SK-N-MC (cell line): Measurements from ENCODE around the gene OR8U1.
"Not testable (repeated sequence)": the region's sequence is repeated elsewhere in the genome, so short reads cannot be mapped to it uniquely, and the experiment has no call there.

Experiments
- DNase-seq: peaks from one replicate; pipeline ENCODE4 v3.0.0-alpha.2; 2011; ENCODE audit warnings: low read depth, low spot score
- H3K27ac ChIP-seq: fragments of 200-600 bp; sonication (generic); 2 replicates; pipeline ENCODE4 v1.5.1; 2016; ENCODE audit warnings: mixed run types
- H3K36me3 ChIP-seq: fragments of 200-600 bp; sonication (generic); 2 replicates; pipeline ENCODE4 v1.6.1; 2017; ENCODE audit warnings: antibody characterized with exemption, low read length, mixed read lengths; ENCODE audit not compliant: insufficient read depth
- H3K4me3 ChIP-seq: fragments of 200-600 bp; sonication (generic); 2 replicates; pipeline ENCODE4 v1.5.1; 2016
- H3K9ac ChIP-seq: fragments of 200-600 bp; sonication (generic); 2 replicates; pipeline ENCODE4 v1.8.0; 2017; ENCODE audit warnings: mixed run types, mixed read lengths; ENCODE audit not compliant: insufficient read length
- H3K9me3 ChIP-seq: fragments of 200-600 bp; sonication (generic); 2 replicates; pipeline ENCODE4 v1.6.1; 2017; ENCODE audit warnings: low read depth, mild to moderate bottlenecking, antibody characterized with exemption, low read length, moderate library complexity, mixed read lengths
- EZH2 ChIP-seq: fragments of 200-600 bp; sonication (generic); IDR thresholded peaks from one replicate; pipeline ENCODE4 v1.6.1; 2017; ENCODE audit warnings: antibody characterized with exemption
- FOXP2 ChIP-seq: optimal IDR thresholded peaks from 2 replicates; pipeline ENCODE3; 2011; ENCODE audit warnings: mild to moderate bottlenecking, moderate library complexity; ENCODE audit not compliant: insufficient read depth; ENCODE audit errors: extremely low read length, control extremely low read depth
- POLR2AphosphoS5 ChIP-seq: IDR thresholded peaks from 2 replicates; pipeline ENCODE4 v1.6.1; 2012; ENCODE audit warnings: mild to moderate bottlenecking, low read depth, low read length, borderline replicate concordance

Gene OR8U1

DNA sequence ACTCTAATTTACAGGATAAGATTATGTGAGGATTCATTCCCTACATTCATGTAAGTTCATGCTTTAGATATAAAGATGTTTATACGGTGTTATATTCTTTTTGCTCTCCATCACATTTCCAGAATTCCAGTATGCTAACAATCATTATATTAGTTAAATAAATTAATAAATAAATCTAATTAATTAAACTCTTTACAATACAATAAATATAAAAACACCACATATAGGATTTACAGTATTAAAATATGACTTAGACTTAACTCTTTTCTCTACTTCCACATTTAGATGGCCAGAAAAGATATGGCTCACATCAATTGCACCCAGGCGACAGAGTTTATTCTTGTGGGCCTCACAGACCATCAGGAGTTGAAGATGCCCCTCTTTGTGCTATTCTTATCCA, at the start of gene OR8U1:
Gene OR8U1, plus strand, starts transcription at position 301 of the 400 bp plus-strand sequence. Its CDS starts 0 bp downstream, at position 301.
- TF ChIP-seq EZH2 (no peak), FOXP2 (no peak), POLR2AphosphoS5 (no peak)
- DNase-seq = no peak
- H3K9ac ChIP-seq = no peak within 1 kb of the TSS
- no peak within 1 kb of the TSS for H3K4me3 ChIP-seq
- no peak within 1 kb of the TSS for H3K27ac ChIP-seq
- no peaks in the 10 kb centered on the region for H3K9me3 ChIP-seq
- H3K36me3 ChIP-seq = no peaks in the 10 kb centered on the region

GRCh38 chr11:56331861-56332491, 43.4 kb upstream of the OR8U1 start:
- Histone ChIP-seq H3K36me3 (no peaks in the 10 kb centered on the region), H3K9me3 (no peaks in the 10 kb centered on the region), H3K27ac (no peak overlapping the region), H3K9ac (no peak overlapping the region), H3K4me3 (no peak overlapping the region)
- DNase-seq = no peak
- TF ChIP-seq FOXP2 (no peak), EZH2 (no peak), POLR2AphosphoS5 (no peak)

DNA sequence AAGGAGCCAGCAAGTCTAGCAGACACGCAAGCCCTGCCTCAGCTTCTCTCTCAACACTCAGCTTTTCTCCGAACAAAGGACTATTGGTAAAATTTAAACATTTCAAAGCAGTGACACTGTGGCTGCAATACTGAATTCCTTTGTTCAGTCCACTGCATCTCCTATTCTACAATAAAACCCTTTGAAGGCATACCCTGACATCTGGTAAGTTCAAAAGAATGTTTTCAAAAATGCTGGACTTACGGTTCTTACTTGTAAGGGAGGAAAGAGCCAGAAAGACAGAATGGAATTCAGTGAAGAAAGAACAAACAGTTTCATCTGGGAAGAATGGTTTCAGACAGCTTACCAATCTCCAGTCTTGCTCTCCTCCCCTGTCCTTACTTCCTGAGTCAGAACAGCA, 42.3 kb upstream of the OR8U1 start:
- TF ChIP-seq FOXP2 = no peak
- DNase-seq = no peak
- no peak overlapping the region for H3K9ac ChIP-seq
- H3K9me3 ChIP-seq = no peaks in the 10 kb centered on the region
- H3K4me3 ChIP-seq = no peak overlapping the region
- no peaks in the 10 kb centered on the region for H3K36me3 ChIP-seq
- no peak overlapping the region for H3K27ac ChIP-seq

DNA sequence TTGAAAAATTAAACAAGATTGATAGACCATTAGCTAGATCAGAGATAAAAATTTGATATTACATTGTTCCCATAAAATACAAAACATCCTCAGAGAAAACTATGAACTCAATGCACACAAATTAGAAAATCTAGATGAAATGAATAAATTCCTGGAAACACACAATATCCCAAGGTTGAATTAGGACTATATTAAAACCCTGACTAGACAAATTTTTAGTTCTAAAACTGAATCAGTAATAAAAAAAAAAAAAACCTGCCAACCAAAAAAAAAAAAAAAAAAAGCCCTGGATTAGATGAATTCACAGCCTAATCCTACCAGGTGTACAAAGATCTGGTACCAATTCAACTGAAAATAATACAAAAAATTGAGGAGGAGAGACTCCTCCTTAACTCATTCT, 35.1 kb upstream of the OR8U1 start:
- Histone ChIP-seq H3K27ac (no peak overlapping the region), H3K36me3 (no peaks in the 10 kb centered on the region), H3K9me3 (no peaks in the 10 kb centered on the region), H3K4me3 (no peak overlapping the region), H3K9ac (no peak overlapping the region)
- no peak for TF ChIP-seq EZH2
- DNase-seq = no peak

GRCh38 chr11:56345739-56346138, 29.7 kb upstream of the OR8U1 start, which contains the start of gene OR8K1:
OR8K1 (plus strand) TSS chr11:56346039; CDS start chr11:56346039, 0 bp downstream.
- H3K4me3 ChIP-seq = no peak within 1 kb of the TSS
- H3K9me3 ChIP-seq = no peaks in the 10 kb centered on the region
- H3K27ac ChIP-seq = no peak within 1 kb of the TSS
- no peak for DNase-seq
- H3K9ac ChIP-seq = no peak within 1 kb of the TSS
- H3K36me3 ChIP-seq = no peaks in the 10 kb centered on the region
- TF ChIP-seq POLR2AphosphoS5 = no peak
- no peak for TF ChIP-seq EZH2
- no peak for TF ChIP-seq FOXP2

GRCh38 chr11:56353991-56354390, 21.4 kb upstream of the OR8U1 start, which contains the start of gene OR8J1:
OR8J1 (plus strand) TSS chr11:56354291; CDS start chr11:56360247, 5,956 bp downstream.
- Histone ChIP-seq H3K27ac (no peak within 1 kb of the TSS), H3K36me3 (no peaks in the 10 kb centered on the region), H3K4me3 (no peak within 1 kb of the TSS), H3K9me3 (no peaks in the 10 kb centered on the region), H3K9ac (no peak within 1 kb of the TSS)
- DNase-seq = no peak
- TF ChIP-seq POLR2AphosphoS5 (no peak), FOXP2 (no peak), EZH2 (no peak)

DNA sequence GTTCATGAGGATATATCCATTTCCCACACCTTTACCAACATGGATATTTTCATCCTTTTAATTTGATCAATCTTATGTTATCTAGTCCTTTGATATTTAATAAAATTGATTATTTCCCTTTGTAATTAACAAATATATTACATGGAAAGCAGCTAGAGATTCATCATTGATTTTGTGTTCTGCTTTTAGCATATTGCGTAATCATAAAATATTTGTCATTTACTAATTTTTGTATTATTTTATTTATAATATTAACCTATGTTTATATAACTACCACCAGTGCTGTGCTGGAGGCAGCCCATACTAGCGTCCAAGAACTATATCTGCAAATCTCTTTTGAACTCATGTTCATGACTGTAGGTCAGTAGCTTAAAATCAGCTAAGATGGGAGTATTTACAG, 4.7 kb downstream of the OR8U1 start:
- no peak for TF ChIP-seq EZH2
- no peak for TF ChIP-seq FOXP2
- no peak for TF ChIP-seq POLR2AphosphoS5
- no peak for DNase-seq
- H3K4me3 ChIP-seq = no peak overlapping the region
- no peak overlapping the region for H3K9ac ChIP-seq
- no peak overlapping the region for H3K27ac ChIP-seq
- H3K9me3 ChIP-seq = no peaks in the 10 kb centered on the region
- no peaks in the 10 kb centered on the region for H3K36me3 ChIP-seq

GRCh38 chr11:56394381-56394780, 19.0 kb downstream of the OR8U1 start:
- Histone ChIP-seq H3K9ac (no peak overlapping the region), H3K9me3 (no peaks in the 10 kb centered on the region), H3K27ac (no peak overlapping the region), H3K4me3 (no peak overlapping the region), H3K36me3 (no peaks in the 10 kb centered on the region)
- no peak for DNase-seq
- TF ChIP-seq FOXP2 = no peak
- no peak for TF ChIP-seq POLR2AphosphoS5
- TF ChIP-seq EZH2 = no peak

GRCh38 chr11:56396047-56396446, 20.6 kb downstream of the OR8U1 start:
- H3K27ac ChIP-seq = no peak overlapping the region
- H3K9me3 ChIP-seq = no peaks in the 10 kb centered on the region
- no peak overlapping the region for H3K9ac ChIP-seq
- TF ChIP-seq POLR2AphosphoS5 = no peak
- TF ChIP-seq FOXP2 = no peak
- no peak for TF ChIP-seq EZH2
- no peak for DNase-seq
- no peaks in the 10 kb centered on the region for H3K36me3 ChIP-seq
- H3K4me3 ChIP-seq = no peak overlapping the region

- DNase-seq, H3K4me3 ChIP-seq, H3K9me3 ChIP-seq, H3K36me3 ChIP-seq, H3K9ac ChIP-seq, H3K27ac ChIP-seq: not testable (repeated sequence)
Observed at GRCh38 chr11:56401858-56402461, 26.5 kb downstream of the OR8U1 start.
